Kidney (tissue), 22 donors: ENCODE measurements around the gene RFTN2. TPM values are rescaled to one million over a fixed set of nuclear protein-coding genes. Genes with fewer than 3 reads are reported as not detected.

Source experiments
- DNase-seq, 5 donors: peaks; one replicate each; pipeline ENCODE4 v3.0.0-alpha.2; 2013 to 2020
- FAIRE-seq: peaks from 2 replicates; lab custom pipeline; 2012; peaks lifted over from hg19 to GRCh38; lab: Jason Lieb, UNC
- H3K27ac ChIP-seq, 2 donors: one replicate each; pipeline ENCODE4 v1.7.0; 2013; ENCODE audit warnings: low read depth in 2 of 2, low read length in 2 of 2, inconsistent platforms in 1 of 2
- H3K27me3 ChIP-seq: one replicate; pipeline ENCODE4 v1.7.1; 2013; ENCODE audit warnings: low read length, inconsistent platforms; ENCODE audit not compliant: control insufficient read depth, insufficient read depth
- H3K36me3 ChIP-seq, 3 donors: one replicate each; pipeline versions ENCODE4 v1.7.0 to v1.7.1; 2013; ENCODE audit warnings: low read length in 3 of 3, control low read depth in 1 of 3, inconsistent platforms in 1 of 3; ENCODE audit not compliant: insufficient read depth in 3 of 3, control insufficient read depth in 2 of 3
- H3K4me1 ChIP-seq, 3 donors: one replicate each; pipeline versions ENCODE4 v1.7.0 to v1.7.1; 2013; ENCODE audit warnings: low read length in 3 of 3, inconsistent platforms in 1 of 3, low read depth in 1 of 3; ENCODE audit not compliant: control insufficient read depth in 2 of 3, insufficient read depth in 2 of 3
- H3K4me3 ChIP-seq, 3 donors: one replicate each; pipeline versions ENCODE4 v1.7.0 to v1.8.1; 2013; ENCODE audit warnings: low read length in 3 of 3, control low read depth in 1 of 3, inconsistent platforms in 1 of 3
- H3K9ac ChIP-seq, 3 donors: one replicate each; pipeline versions ENCODE4 v1.7.0 to v1.7.1; 2013; ENCODE audit warnings: low read length in 3 of 3, control low read depth in 1 of 3, inconsistent platforms in 1 of 3
- H3K9me3 ChIP-seq, 3 donors: one replicate each; pipeline versions ENCODE4 v1.7.0 to v1.7.1; 2013; ENCODE audit warnings: low read length in 3 of 3, control low read depth in 1 of 3, inconsistent platforms in 1 of 3; ENCODE audit not compliant: control insufficient read depth in 2 of 3, insufficient read depth in 1 of 3
- CTCF ChIP-seq: IDR thresholded peaks from 3 replicates; pipeline ENCODE4 v1.5.1; 2012; ENCODE audit warnings: mild to moderate bottlenecking, moderate library complexity, borderline replicate concordance; ENCODE audit not compliant: insufficient read depth; ENCODE audit errors: extremely low read depth
- intact Hi-C: fragments of 100-400 bp; cut with DNase I; formaldehyde crosslinking; loops from one replicate; pipeline ENCODE4 v1.11.1; 2022
- long read RNA-seq, 10 donors: library from polyadenylated mRNA in 1 of 10; unstranded in 1 of 10; transcript quantifications; one replicate each; pipeline ENCODE4 v2.0.0 and lab custom pipeline, GENCODE V29; 2021 to 2026
- polyA plus RNA-seq: library from polyadenylated mRNA; stranded (reverse); fragments of 350-450 nt; fragmentation: Illumina TruSeq; extraction: RNeasy Lipid Tissue Mini Kit (QIAGEN cat#74804); gene quantifications from one replicate; pipeline ENCODE4 v1.2.3, GENCODE V29; 2014; ENCODE audit warnings: low read depth, low replicate concordance; ENCODE audit not compliant: insufficient read depth
- total RNA-seq: library from RNA; stranded (reverse); fragmentation: NEBNext Ultra II Directional; extraction: Animal tissue kit (Norgen Biotek cat#: 25700); gene quantifications from one replicate; pipeline ENCODE4 v1.2.1, GENCODE V29; 2021
- donor health status: control.
- donor health status: control.
- donor health status: control.
- donor health status: control.
- donor health status: control.
- donor health status: DM: yes; HTN: yes; CAD: no.
- donor health status: Normal renal cell carcinoma (clear cell type).

The RFTN2 gene, protein sequence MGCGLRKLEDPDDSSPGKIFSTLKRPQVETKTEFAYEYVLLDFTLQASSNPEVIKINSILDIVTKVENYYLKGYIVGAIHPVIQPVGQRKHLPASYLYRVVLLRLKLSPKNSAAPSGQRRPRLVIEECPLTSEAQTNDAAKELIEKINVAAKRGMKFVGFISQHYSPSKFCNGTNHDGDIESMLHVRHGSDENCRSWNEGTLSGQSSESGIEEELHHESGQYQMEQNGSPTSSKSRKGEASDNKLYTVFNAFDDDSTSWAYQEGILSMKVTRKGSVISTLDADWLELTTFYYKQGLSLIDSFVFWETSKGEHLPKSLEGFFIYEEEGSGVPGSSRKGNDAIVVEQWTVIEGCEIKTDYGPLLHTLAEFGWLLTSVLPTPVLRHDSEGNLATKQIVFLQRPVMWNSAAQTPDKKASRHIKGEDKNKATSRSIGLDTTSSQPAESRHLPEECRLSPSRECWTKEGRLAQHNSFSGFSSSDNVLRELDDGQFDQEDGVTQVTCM
- total RNA-seq: 4.0 TPM
- 1.4 TPM for polyA plus RNA-seq
- long read RNA-seq, donor 1, full-length matches to known transcripts: 5 of 5 reads
- long read RNA-seq, donor 1, partial matches to known transcripts: 0 of 5 reads
- long read RNA-seq, donor 1, other reads (novel, unspliced or antisense): 0 of 5 reads
- long read RNA-seq, donor 2, full-length matches to known transcripts: 4 of 4 reads
- long read RNA-seq, donor 2, partial matches to known transcripts: 0 of 4 reads
- long read RNA-seq, donor 2, other reads (novel, unspliced or antisense): 0 of 4 reads
- long read RNA-seq, donor 3, full-length matches to known transcripts: 2 of 2 reads
- long read RNA-seq, donor 3, partial matches to known transcripts: 0 of 2 reads
- long read RNA-seq, donor 3, other reads (novel, unspliced or antisense): 0 of 2 reads
- long read RNA-seq, donor 4, full-length matches to known transcripts: 5 of 15 reads
- long read RNA-seq, donor 4, partial matches to known transcripts: 10 of 15 reads
- long read RNA-seq, donor 4, other reads (novel, unspliced or antisense): 0 of 15 reads
- long read RNA-seq, donor 5: 0 reads
- long read RNA-seq, donor 6, full-length matches to known transcripts: 3 of 3 reads
- long read RNA-seq, donor 6, partial matches to known transcripts: 0 of 3 reads
- long read RNA-seq, donor 6, other reads (novel, unspliced or antisense): 0 of 3 reads
- long read RNA-seq, donor 7: 0 reads
- long read RNA-seq, donor 8, full-length matches to known transcripts: 1 of 1 reads
- long read RNA-seq, donor 8, partial matches to known transcripts: 0 of 1 reads
- long read RNA-seq, donor 8, other reads (novel, unspliced or antisense): 0 of 1 reads
- long read RNA-seq, donor 9: 0 reads
- long read RNA-seq, donor 10, full-length matches to known transcripts: 5 of 12 reads
- long read RNA-seq, donor 10, partial matches to known transcripts: 7 of 12 reads
- long read RNA-seq, donor 10, other reads (novel, unspliced or antisense): 0 of 12 reads

DNA sequence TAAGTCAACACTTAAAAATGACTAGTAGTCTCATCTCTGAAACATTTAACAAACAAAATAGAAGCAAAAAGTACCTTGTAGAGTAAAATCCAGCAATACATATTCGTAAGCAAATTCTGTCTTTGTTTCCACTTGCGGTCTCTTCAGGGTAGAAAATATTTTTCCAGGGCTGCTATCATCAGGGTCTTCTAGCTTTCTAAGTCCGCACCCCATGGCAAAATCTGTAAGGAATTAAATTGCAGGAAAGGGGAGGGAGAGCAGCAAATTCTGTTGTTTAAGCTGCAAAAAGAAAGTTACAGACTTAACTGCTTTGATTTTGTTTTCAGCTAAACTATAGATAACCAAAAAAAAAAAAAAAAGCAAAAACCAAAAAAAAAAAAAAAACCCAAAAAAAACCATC lies at the start of gene RFTN2:
TSS of gene RFTN2 (minus strand) at position 342 of the 400 bp plus-strand sequence. CDS start at position 213, 129 bp downstream.
- H3K4me3 ChIP-seq: peak within 1 kb of the TSS; percentile 49 to 67 (median 62)
- H3K36me3 ChIP-seq: no peaks in the 10 kb centered on the region
- no peak for TF ChIP-seq CTCF
- no peaks in the 10 kb centered on the region for H3K4me1 ChIP-seq
- no peaks in the 10 kb centered on the region for H3K27me3 ChIP-seq
- H3K9me3 ChIP-seq: no peaks in the 10 kb centered on the region
- peak in 2 of 5 donors; percentile 13 to 74 for DNase-seq
- peak within 1 kb of the TSS; percentile 31 to 60 (median 51) for H3K9ac ChIP-seq
- H3K27ac ChIP-seq: peak within 1 kb of the TSS; percentile 4 to 76
- no peak for FAIRE-seq
- intact Hi-C loops: no loop called here

- intact Hi-C loops: no loop called here
- Histone ChIP-seq H3K4me1 (no peaks in the 10 kb centered on the region), H3K36me3 (no peaks in the 10 kb centered on the region), H3K4me3 (no peak overlapping the region), H3K9ac (no peak overlapping the region), H3K27ac (no peak overlapping the region), H3K9me3 (no peaks in the 10 kb centered on the region), H3K27me3 (no peaks in the 10 kb centered on the region)
- FAIRE-seq (no peak), DNase-seq (no peak)
- TF ChIP-seq CTCF: no peak
Measured at GRCh38 chr2:197717863-197718262, 42.5 kb upstream of the RFTN2 start.

DNA sequence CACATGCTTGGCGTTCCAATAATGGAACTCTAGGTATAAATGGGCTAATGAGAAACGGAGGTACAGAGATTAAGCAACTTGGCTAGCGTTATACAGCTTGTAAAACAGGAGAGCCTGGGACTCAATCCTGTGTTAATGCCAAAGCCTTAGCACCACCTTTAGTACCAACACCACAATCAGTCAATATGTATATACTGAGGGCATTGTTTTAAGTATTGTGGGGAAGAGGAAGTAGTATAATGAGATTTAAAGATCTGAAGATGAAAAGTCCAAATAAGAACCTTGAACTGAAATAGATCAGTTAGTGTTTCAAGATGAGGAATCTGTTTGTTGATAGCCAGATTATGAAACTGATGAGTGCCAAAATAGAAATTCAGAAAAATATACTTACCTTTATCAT lies 37.9 kb upstream of the RFTN2 start:
- intact Hi-C loops: no loop called here
- no peak for TF ChIP-seq CTCF
- H3K9ac ChIP-seq: no peak overlapping the region

More for the DNA sequence above, 37.9 kb upstream of the RFTN2 start:
- no peaks in the 10 kb centered on the region for H3K4me1 ChIP-seq
- H3K9me3 ChIP-seq: no peaks in the 10 kb centered on the region
- DNase-seq (no peak), FAIRE-seq (no peak)
- H3K27me3 ChIP-seq: no peaks in the 10 kb centered on the region
- H3K4me3 ChIP-seq: no peak overlapping the region
- peaks cover 0 to 2% (median 0%) of the 10 kb centered on the region in 3 donors for H3K36me3 ChIP-seq
- H3K27ac ChIP-seq: no peak overlapping the region
